ENCODE measurements around the gene APOL5.
"Not testable (repeated sequence)": the region's sequence is repeated elsewhere in the genome, so short reads cannot be mapped to it uniquely, and the experiment has no call there.

Gene APOL5

GRCh38 chr22:35731321-35731720 lies 13.6 kb downstream of the APOL5 start:
- Histone ChIP-seq H3K9ac (ENCODE audit: low read length in 2 of 2) (no peak overlapping the region), H3K4me3 (ENCODE audit: low read length in 2 of 2) (no peak overlapping the region), H3K27ac (ENCODE audit: low read length) (no peak overlapping the region), H3K9me3 (ENCODE audit: control insufficient read depth in 2 of 2, low read length in 2 of 2) (no peaks in the 10 kb centered on the region), H3K4me1 (ENCODE audit: control insufficient read depth, insufficient read depth, low read length) (peaks cover 2% of the 10 kb centered on the region), H3K27me3 (ENCODE audit: control insufficient read depth in 1 of 2, insufficient read depth in 2 of 2, low read length in 2 of 2) (no peaks in the 10 kb centered on the region), H3K36me3 (ENCODE audit: control insufficient read depth in 2 of 2, insufficient read depth in 2 of 2, low read length in 2 of 2) (no peaks in the 10 kb centered on the region)

DNA sequence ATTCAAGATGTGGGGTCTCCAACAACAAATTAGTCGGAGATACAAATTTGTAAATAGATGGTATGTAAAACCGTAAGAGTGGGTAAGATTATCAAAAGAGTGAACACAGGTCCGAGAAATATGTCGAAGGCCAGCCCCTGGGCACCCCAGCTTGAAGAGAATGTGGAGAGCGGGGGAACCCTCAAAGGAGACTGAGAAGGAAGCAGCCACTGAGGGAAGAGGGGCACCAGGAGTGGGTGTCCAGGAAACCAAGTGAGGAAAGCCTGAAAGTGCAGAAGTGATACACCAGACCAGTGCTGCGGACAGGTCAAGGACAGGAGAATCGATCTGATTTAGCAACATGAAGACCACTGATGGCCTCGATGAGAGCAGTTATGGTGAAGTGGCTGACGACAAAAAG lies 14.4 kb downstream of the APOL5 start:
- Histone ChIP-seq H3K4me3 (ENCODE audit: low read length in 2 of 2) (no peak overlapping the region), H3K9ac (ENCODE audit: low read length in 2 of 2) (no peak overlapping the region), H3K36me3 (ENCODE audit: control insufficient read depth in 2 of 2, insufficient read depth in 2 of 2, low read length in 2 of 2) (peaks cover 0 to 2% of the 10 kb centered on the region in 2 donors), H3K9me3 (ENCODE audit: control insufficient read depth in 2 of 2, low read length in 2 of 2) (no peaks in the 10 kb centered on the region), H3K27ac (ENCODE audit: low read length) (no peak overlapping the region), H3K4me1 (ENCODE audit: control insufficient read depth, insufficient read depth, low read length) (peaks cover 2% of the 10 kb centered on the region), H3K27me3 (ENCODE audit: control insufficient read depth in 1 of 2, insufficient read depth in 2 of 2, low read length in 2 of 2) (no peaks in the 10 kb centered on the region)

- Histone ChIP-seq H3K4me3 (ENCODE audit: low read length in 2 of 2) (no peak overlapping the region), H3K4me1 (ENCODE audit: control insufficient read depth, insufficient read depth, low read length) (peaks cover 2% of the 10 kb centered on the region), H3K9ac (ENCODE audit: low read length in 2 of 2) (no peak overlapping the region), H3K27ac (ENCODE audit: low read length) (no peak overlapping the region), H3K9me3 (ENCODE audit: control insufficient read depth in 2 of 2, low read length in 2 of 2) (no peaks in the 10 kb centered on the region), H3K27me3 (ENCODE audit: control insufficient read depth in 1 of 2, insufficient read depth in 2 of 2, low read length in 2 of 2) (no peaks in the 10 kb centered on the region), H3K36me3 (ENCODE audit: control insufficient read depth in 2 of 2, insufficient read depth in 2 of 2, low read length in 2 of 2) (peaks cover 0 to 2% of the 10 kb centered on the region in 2 donors)
These were observed 15.4 kb downstream of the APOL5 start for GRCh38 chr22:35733036-35733435.

GRCh38 chr22:35733791-35734516 lies 16.3 kb downstream of the APOL5 start:
- no peaks in the 10 kb centered on the region for H3K27me3 ChIP-seq (ENCODE audit: control insufficient read depth in 1 of 2, insufficient read depth in 2 of 2, low read length in 2 of 2)
- H3K27ac ChIP-seq (ENCODE audit: low read length), result no peak overlapping the region
- no peak overlapping the region for H3K4me3 ChIP-seq (ENCODE audit: low read length in 2 of 2)
- H3K9me3 ChIP-seq (ENCODE audit: control insufficient read depth in 2 of 2, low read length in 2 of 2), result no peaks in the 10 kb centered on the region
- H3K4me1 ChIP-seq (ENCODE audit: control insufficient read depth, insufficient read depth, low read length), result peaks cover 2% of the 10 kb centered on the region
- H3K9ac ChIP-seq (ENCODE audit: low read length in 2 of 2), result no peak overlapping the region
- H3K36me3 ChIP-seq (ENCODE audit: control insufficient read depth in 2 of 2, insufficient read depth in 2 of 2, low read length in 2 of 2), result peaks cover 1 to 6% of the 10 kb centered on the region in 2 donors

DNA sequence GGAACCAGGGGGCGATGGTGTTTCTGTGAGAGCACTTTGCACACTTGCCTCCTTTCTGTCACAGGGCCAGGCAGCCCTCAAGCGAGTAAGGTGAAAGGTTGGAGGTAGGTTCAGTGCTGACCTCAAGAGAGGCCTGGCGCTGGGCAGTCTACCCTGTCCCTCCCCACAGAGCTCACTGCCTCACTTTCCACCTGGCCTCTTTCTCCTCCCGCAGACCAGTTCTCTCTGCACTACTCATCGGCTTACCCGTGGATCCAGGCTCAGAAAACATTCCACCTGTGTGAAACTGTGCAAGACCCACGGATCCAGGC lies 16.8 kb downstream of the APOL5 start:
- Histone ChIP-seq H3K9ac (ENCODE audit: low read length in 2 of 2) (no peak overlapping the region), H3K27me3 (ENCODE audit: control insufficient read depth in 1 of 2, insufficient read depth in 2 of 2, low read length in 2 of 2) (no peaks in the 10 kb centered on the region), H3K36me3 (ENCODE audit: control insufficient read depth in 2 of 2, insufficient read depth in 2 of 2, low read length in 2 of 2) (peaks cover 5 to 7% of the 10 kb centered on the region in 2 donors), H3K27ac (ENCODE audit: low read length) (no peak overlapping the region), H3K4me1 (ENCODE audit: control insufficient read depth, insufficient read depth, low read length) (peaks cover 3% of the 10 kb centered on the region), H3K4me3 (ENCODE audit: low read length in 2 of 2) (no peak overlapping the region), H3K9me3 (ENCODE audit: control insufficient read depth in 2 of 2, low read length in 2 of 2) (no peaks in the 10 kb centered on the region)

GRCh38 chr22:35735542-35735941 lies 17.9 kb downstream of the APOL5 start:
- no peak overlapping the region for H3K4me3 ChIP-seq (ENCODE audit: low read length in 2 of 2)
- no peaks in the 10 kb centered on the region for H3K9me3 ChIP-seq (ENCODE audit: control insufficient read depth in 2 of 2, low read length in 2 of 2)
- H3K27ac ChIP-seq (ENCODE audit: low read length), result peak overlapping the region; percentile 11
- H3K27me3 ChIP-seq (ENCODE audit: control insufficient read depth in 1 of 2, insufficient read depth in 2 of 2, low read length in 2 of 2), result no peaks in the 10 kb centered on the region
- H3K9ac ChIP-seq (ENCODE audit: low read length in 2 of 2), result no peak overlapping the region
- peaks cover 9% of the 10 kb centered on the region for H3K4me1 ChIP-seq (ENCODE audit: control insufficient read depth, insufficient read depth, low read length)
- peaks cover 6 to 7% of the 10 kb centered on the region in 2 donors for H3K36me3 ChIP-seq (ENCODE audit: control insufficient read depth in 2 of 2, insufficient read depth in 2 of 2, low read length in 2 of 2)

DNA sequence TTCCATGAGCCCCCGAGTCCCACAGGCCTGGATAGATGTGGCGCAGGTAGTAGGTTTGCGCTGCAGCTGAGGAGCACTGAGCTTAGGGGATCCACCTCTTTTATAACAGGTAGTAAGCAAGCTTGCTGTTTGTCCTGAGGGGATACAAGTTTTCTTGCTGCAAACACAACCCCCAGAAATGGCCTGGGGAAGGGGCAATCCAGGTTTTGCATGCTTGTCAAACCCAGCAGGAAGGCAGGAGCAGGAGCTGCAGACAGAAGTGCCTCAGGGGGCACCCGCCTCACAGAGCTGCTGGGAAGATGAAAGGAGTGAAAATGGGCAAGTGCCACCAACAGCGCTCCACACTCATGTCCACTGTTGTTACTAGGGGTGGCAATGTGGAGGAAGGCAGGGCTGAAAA lies 18.5 kb downstream of the APOL5 start:
- H3K4me1 ChIP-seq (ENCODE audit: control insufficient read depth, insufficient read depth, low read length), result peaks cover 9% of the 10 kb centered on the region
- H3K9ac ChIP-seq (ENCODE audit: low read length in 2 of 2), result no peak overlapping the region
- no peaks in the 10 kb centered on the region for H3K9me3 ChIP-seq (ENCODE audit: control insufficient read depth in 2 of 2, low read length in 2 of 2)
- H3K36me3 ChIP-seq (ENCODE audit: control insufficient read depth in 2 of 2, insufficient read depth in 2 of 2, low read length in 2 of 2), result peaks cover 8 to 9% of the 10 kb centered on the region in 2 donors
- no peaks in the 10 kb centered on the region for H3K27me3 ChIP-seq (ENCODE audit: control insufficient read depth in 1 of 2, insufficient read depth in 2 of 2, low read length in 2 of 2)
- H3K27ac ChIP-seq (ENCODE audit: low read length), result no peak overlapping the region
- no peak overlapping the region for H3K4me3 ChIP-seq (ENCODE audit: low read length in 2 of 2)

- H3K27ac ChIP-seq (ENCODE audit: low read length), result no peak overlapping the region
- peaks cover 9 to 12% of the 10 kb centered on the region in 2 donors for H3K36me3 ChIP-seq (ENCODE audit: control insufficient read depth in 2 of 2, insufficient read depth in 2 of 2, low read length in 2 of 2)
- H3K9ac ChIP-seq (ENCODE audit: low read length in 2 of 2), result no peak overlapping the region
- H3K4me3 ChIP-seq (ENCODE audit: low read length in 2 of 2), result no peak overlapping the region
- no peaks in the 10 kb centered on the region for H3K9me3 ChIP-seq (ENCODE audit: control insufficient read depth in 2 of 2, low read length in 2 of 2)
- H3K4me1 ChIP-seq (ENCODE audit: control insufficient read depth, insufficient read depth, low read length), result peaks cover 11% of the 10 kb centered on the region
- H3K27me3 ChIP-seq (ENCODE audit: control insufficient read depth in 1 of 2, insufficient read depth in 2 of 2, low read length in 2 of 2), result no peaks in the 10 kb centered on the region
These were observed 19.0 kb downstream of the APOL5 start for GRCh38 chr22:35736701-35737100.

GRCh38 chr22:35737886-35738285 lies 20.2 kb downstream of the APOL5 start:
- not testable (repeated sequence) for H3K9me3 ChIP-seq (ENCODE audit: control insufficient read depth in 2 of 2, low read length in 2 of 2); H3K9ac ChIP-seq (ENCODE audit: low read length in 2 of 2); H3K27ac ChIP-seq (ENCODE audit: low read length); H3K4me3 ChIP-seq (ENCODE audit: low read length in 2 of 2); H3K27me3 ChIP-seq (ENCODE audit: control insufficient read depth in 1 of 2, insufficient read depth in 2 of 2, low read length in 2 of 2)
- peaks cover 16 to 22% of the 10 kb centered on the region in 2 donors for H3K36me3 ChIP-seq (ENCODE audit: control insufficient read depth in 2 of 2, insufficient read depth in 2 of 2, low read length in 2 of 2)
- peaks cover 13% of the 10 kb centered on the region for H3K4me1 ChIP-seq (ENCODE audit: control insufficient read depth, insufficient read depth, low read length)

GRCh38 chr22:35739076-35739930 lies 21.6 kb downstream of the APOL5 start:
- Histone ChIP-seq H3K27ac (ENCODE audit: low read length) (peak overlapping the region; percentile 31), H3K4me3 (ENCODE audit: low read length in 2 of 2) (no peak overlapping the region), H3K9me3 (ENCODE audit: control insufficient read depth in 2 of 2, low read length in 2 of 2) (no peaks in the 10 kb centered on the region), H3K36me3 (ENCODE audit: control insufficient read depth in 2 of 2, insufficient read depth in 2 of 2, low read length in 2 of 2) (peaks cover 19 to 26% of the 10 kb centered on the region in 2 donors), H3K27me3 (ENCODE audit: control insufficient read depth in 1 of 2, insufficient read depth in 2 of 2, low read length in 2 of 2) (no peaks in the 10 kb centered on the region), H3K4me1 (ENCODE audit: control insufficient read depth, insufficient read depth, low read length) (peaks cover 11% of the 10 kb centered on the region), H3K9ac (ENCODE audit: low read length in 2 of 2) (peak overlapping the region in 1 of 2 donors; percentile 21)

GRCh38 chr22:35739931-35740380 lies 22.3 kb downstream of the APOL5 start:
- peaks cover 19 to 31% of the 10 kb centered on the region in 2 donors for H3K36me3 ChIP-seq (ENCODE audit: control insufficient read depth in 2 of 2, insufficient read depth in 2 of 2, low read length in 2 of 2)
- no peaks in the 10 kb centered on the region for H3K9me3 ChIP-seq (ENCODE audit: control insufficient read depth in 2 of 2, low read length in 2 of 2)
- peaks cover 11% of the 10 kb centered on the region for H3K4me1 ChIP-seq (ENCODE audit: control insufficient read depth, insufficient read depth, low read length)
- H3K4me3 ChIP-seq (ENCODE audit: low read length in 2 of 2), result no peak overlapping the region
- no peaks in the 10 kb centered on the region for H3K27me3 ChIP-seq (ENCODE audit: control insufficient read depth in 1 of 2, insufficient read depth in 2 of 2, low read length in 2 of 2)
- peak overlapping the region; percentile 31 for H3K27ac ChIP-seq (ENCODE audit: low read length)
- H3K9ac ChIP-seq (ENCODE audit: low read length in 2 of 2), result peak overlapping the region in 1 of 2 donors; percentile 21
